GM18870 (cell line): ENCODE results near the gene NR2C2AP.
"Not testable (repeated sequence)": the region's sequence is repeated elsewhere in the genome, so short reads cannot be mapped to it uniquely, and the experiment has no call there.

Source experiments
- ATAC-seq: cut with Tn5 transposase; IDR thresholded peaks from one replicate; pipeline ENCODE4 v1.9.1; 2021; ENCODE audit warnings: moderate library complexity; ENCODE audit not compliant: unreplicated experiment

Gene NR2C2AP, protein sequence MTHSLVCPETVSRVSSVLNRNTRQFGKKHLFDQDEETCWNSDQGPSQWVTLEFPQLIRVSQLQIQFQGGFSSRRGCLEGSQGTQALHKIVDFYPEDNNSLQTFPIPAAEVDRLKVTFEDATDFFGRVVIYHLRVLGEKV

DNA sequence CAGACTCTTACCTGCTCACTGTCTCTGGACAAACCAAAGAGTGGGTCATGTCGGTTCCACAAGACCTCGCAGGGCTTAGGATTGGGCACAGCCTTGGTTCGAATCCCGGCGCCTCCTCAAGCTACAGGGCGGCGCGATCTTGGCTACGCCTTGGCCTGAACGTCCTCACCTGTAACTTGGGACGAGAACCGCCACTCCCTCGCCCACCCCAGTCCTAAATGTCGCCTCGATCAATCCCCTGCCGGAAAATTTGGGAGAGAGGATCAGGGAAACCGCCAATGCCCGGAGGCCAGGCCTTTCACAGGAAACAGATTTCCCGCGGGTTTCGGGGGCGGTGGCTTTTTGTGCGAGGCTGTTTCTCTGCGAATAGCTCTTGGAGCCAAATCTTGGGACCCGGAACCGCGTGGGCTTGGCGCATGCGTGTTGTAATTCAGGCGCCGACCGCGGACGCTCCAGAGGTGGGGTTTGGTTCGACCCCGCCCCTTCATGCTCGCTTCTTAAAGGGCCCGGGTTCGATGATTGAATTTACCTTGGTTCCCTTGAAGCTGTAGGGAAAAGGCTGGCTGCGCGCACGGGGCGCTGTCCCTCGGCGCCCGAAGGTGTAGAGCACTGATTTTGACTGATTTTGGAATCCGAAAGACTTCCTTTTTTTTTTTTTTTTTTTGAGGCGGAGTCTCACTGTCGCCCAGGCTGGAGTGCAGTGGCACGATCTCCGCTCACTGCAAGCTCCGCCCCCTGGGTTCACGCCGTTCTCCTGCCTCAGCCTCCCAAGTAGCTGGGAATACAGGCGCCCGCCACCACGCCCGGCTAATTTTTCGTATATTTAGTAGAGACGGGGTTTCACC, at the start of gene NR2C2AP:
TSS of gene NR2C2AP (minus strand) at position 403 of the 845 bp plus-strand sequence. CDS start at position 49, 354 bp downstream.
- no peak for ATAC-seq

DNA sequence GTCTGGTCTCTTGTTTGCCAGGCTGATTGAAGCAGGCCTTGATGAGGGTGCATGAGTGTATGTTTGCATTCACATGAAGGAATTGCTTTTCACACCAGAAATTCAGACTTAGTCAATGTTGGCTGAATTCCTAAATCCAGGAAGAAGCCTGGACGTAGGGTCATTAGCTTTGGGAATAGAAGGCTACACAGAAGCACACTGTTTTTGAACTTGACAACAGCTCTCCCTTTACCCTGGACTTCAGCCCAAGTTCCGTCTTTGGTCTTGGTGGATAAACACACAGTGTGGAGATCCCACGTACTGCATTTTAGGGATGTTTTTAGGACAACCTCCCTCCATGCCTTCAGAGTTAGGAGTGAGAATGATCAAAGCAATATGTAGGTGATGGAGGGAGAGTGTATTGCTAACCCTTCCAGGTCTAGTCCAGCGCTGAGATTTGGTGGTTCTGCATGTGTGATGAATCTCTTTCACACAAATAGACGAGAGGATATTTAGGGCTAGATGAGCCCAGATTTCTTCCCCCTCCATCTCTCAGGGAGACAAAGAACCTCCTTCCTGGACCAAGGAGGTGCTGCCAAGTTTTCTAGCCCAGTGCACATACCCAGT, 47.1 kb upstream of the NR2C2AP start:
- no peak for ATAC-seq

- no peak for ATAC-seq
These were observed 37.3 kb upstream of the NR2C2AP start for GRCh38 chr19:19240476-19240875.

DNA sequence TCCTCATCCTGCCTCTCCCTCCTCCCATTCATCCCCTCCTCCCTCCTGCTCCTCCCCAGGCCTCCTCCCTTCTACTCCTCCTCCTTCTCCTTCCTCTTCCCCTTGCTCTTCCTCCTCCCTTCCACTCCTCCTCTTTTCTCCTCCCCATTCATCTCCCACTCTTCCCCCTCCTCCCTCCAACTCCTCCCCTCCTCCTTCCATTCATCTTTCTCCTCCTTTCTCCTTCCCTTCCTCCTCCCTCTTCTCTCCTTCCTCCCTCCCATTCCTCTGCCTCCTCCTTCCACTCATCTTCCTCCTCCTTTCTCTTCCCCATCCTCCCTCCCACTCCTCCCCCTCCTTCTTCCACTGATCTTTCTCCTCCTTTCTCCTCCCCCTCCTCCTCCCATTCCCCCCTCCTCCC, 36.5 kb upstream of the NR2C2AP start:
- ATAC-seq = no peak

GRCh38 chr19:19238126-19238894, 35.1 kb upstream of the NR2C2AP start:
- no peak for ATAC-seq

GRCh38 chr19:19236173-19236572, 33.0 kb upstream of the NR2C2AP start:
- no peak for ATAC-seq

DNA sequence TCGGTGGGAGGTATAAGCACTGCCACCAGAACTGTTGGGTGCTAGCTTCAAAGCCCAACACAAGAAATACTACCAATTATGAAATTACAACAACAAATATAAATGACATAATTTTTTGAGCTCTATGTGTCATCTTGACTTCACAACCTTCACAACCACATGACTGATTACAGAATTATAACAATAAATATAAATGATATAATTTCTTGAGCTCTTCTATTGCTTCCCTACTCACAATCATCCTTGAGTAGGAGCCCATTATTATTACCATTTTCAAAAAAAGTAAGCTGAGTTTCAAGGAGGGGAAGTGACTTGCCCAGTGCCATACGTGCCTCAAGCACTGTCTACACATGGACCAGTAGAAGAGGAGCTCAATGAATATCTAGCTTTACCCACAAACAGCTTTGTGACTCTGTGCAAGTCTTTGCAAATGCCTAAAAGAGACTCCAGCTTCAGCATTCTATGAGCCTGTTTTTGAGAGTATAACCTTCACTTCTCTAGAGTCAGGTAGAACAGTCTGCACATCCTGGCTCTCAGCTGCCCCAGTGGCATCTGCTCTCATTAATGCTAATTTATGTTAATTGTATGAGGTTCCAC, 31.1 kb upstream of the NR2C2AP start:
- no peak for ATAC-seq

DNA sequence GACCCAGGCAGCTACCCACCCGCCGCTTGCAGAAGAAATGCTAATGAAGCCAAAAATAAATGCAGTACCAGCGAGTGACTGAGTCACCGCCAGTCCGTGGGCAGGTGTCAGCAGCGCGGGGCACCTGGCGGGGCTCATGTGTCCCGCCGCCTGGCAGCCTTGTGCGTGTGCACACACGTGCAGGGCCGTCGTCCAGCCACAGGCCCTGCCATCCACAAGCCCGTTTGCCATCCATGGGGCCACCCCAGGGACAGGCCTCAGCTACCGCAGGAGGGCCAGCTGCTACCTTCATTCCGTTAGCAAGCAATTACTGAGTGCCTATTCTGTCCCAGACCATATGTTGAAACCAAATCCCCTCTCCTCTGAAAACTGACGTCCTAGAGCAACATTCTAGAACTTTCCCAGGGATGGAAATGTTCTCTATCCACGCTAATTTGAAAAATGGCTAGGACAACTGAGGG, 29.1 kb upstream of the NR2C2AP start:
- no peak for ATAC-seq

GRCh38 chr19:19230999-19231398, 27.8 kb upstream of the NR2C2AP start:
- ATAC-seq = no peak

DNA sequence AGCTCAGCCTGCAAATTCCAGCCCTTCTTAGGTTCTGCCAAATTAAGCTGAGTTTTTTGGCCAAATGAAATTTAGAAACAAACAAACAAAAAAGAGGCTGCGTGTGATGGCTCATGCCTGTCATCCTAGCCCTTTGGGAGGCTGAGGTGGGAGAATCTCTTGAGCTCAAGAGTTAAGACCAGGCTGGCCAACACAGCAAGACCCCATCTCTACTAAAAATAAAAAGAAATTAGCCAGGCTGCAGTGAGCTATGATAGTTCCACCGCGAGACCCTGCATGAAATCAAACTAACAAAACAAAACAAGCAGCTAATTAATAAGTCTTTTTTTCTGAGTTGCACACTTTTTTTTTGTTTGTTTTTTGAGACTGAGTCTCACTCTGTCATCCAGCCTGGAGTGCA, 26.5 kb upstream of the NR2C2AP start:
- no peak for ATAC-seq

GRCh38 chr19:19227217-19227616, 24.0 kb upstream of the NR2C2AP start:
- ATAC-seq = no peak

- no peak for ATAC-seq
These were observed 23.4 kb upstream of the NR2C2AP start for GRCh38 chr19:19226663-19227062.

GRCh38 chr19:19226204-19226603, 23.0 kb upstream of the NR2C2AP start:
- no peak for ATAC-seq

DNA sequence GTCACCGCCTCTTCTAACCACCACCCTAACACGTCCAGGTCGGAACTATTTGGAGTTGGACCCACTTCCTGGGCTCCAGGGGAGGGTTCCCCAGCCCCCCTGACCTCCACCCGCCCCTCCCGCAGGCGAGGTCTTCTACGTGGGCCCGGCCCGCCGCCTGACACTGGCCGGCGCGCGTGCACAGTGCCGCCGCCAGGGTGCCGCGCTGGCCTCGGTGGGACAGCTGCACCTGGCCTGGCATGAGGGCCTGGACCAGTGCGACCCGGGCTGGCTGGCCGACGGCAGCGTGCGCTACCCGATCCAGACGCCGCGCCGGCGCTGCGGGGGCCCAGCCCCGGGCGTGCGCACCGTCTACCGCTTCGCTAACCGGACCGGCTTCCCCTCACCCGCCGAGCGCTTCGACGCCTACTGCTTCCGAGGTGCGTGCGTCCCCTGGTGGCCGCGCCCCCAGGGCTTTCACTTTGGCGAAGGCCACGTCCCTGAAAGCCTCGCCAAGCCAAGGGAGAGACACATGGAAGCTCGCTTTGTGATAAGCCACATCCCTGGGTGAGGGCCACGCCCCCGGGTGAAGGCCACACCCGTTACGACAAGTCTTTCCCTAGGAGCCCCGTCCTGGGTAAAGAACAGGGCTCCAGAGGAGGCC, 21.8 kb upstream of the NR2C2AP start:
- no peak for ATAC-seq

DNA sequence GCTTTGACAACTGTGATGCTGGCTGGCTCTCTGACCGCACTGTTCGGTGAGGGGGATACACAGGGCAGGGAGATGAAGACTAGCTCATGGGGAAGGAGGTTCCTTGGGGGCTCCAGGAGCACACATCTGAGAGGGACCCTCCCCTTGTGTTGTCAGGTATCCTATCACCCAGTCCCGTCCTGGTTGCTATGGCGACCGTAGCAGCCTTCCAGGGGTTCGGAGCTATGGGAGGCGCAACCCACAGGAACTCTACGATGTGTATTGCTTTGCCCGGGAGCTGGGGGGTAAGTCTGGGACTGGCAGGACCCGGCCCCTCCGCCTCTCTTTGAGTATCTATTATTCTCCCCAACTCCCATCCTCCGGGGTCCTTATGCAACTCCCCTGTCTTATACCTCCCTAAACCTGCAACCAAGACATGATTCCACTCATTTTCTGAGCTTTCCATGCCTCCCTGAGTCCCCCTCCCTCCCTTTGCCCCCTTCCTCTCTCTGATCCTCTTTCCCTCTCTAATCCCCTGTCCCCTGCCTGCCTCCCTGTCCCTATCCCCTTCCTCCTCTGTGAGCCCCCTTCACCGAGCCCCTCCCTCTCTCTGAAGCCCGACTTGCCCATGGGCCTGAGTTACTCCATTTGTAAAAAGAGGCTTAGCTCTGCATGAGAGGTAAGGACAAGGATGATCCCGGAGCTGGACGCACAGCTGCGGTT, 21.1 kb upstream of the NR2C2AP start:
- no peak for ATAC-seq

DNA sequence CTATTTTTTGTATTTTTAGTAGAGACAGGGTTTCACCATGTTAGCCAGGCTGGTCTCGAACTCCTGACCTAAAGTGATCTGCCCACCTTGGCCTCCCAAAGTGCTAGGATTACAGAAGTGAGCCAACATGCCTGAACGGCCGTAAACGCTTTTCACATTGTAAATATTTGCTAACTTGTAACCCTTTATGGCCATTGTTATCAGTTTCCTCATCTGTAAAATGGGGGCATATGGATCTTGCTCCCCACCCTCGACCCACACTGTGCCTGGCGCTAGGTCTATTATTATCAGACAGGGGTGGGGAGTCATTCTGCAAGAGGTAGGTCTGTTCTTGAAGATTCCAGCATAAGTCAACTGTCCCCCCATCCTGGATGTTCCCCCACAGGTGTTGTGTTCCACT, 20.4 kb upstream of the NR2C2AP start:
- no peak for ATAC-seq

DNA sequence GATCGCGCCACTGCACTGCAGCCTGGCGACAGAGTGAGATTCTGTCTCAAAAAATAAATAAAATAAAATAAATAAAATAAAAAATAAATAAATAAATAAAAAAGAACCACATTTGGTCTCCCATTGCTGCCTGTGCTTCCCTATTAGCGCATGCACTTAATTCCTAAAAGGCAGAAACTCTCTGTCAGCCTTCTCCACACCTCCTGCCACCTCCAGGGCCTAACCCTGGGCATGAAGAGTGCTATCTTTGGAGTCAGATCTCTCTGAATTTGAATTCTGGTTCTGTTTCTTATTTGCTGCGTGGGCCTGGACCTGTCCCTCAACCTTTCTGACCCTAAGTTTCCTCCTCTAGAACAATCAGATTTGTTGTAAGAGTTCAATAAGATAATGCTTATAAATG, 19.8 kb upstream of the NR2C2AP start:
- no peak for ATAC-seq

- ATAC-seq = not testable (repeated sequence)
These were observed 17.8 kb upstream of the NR2C2AP start for GRCh38 chr19:19221000-19221399.

GRCh38 chr19:19218911-19219310, 15.7 kb upstream of the NR2C2AP start:
- no peak for ATAC-seq

GRCh38 chr19:19217099-19217498, 13.9 kb upstream of the NR2C2AP start:
- no peak for ATAC-seq
